HCT116 (cell line): ENCODE measurements around the gene P2RX6. TPM values are rescaled to one million over a fixed set of nuclear protein-coding genes. Genes with fewer than 3 reads are reported as not detected.

Source experiments
- ATAC-seq: fragments of 200-7000 bp; cut with Tn5 transposase; 2 replicates; pipeline ENCODE4 v1.9.1; 2020; ENCODE audit warnings: mild to moderate bottlenecking, moderate library complexity
- BruUV-seq: library from RNA; stranded (reverse); fragments of 400-500 nt; replicated peaks from 2 replicates; lab custom pipeline; 2021; lab: Mats Ljungman, UMichigan
- CTCF ChIA-PET: fragments of 300-600 bp; sonication (Branson Sonifier 250); formaldehyde crosslinking; loops from one replicate; lab custom pipeline; 2021; ENCODE audit warnings: antibody characterized with exemption; lab: Charles Lee
- POLR2A ChIA-PET: fragments of 300-600, 350-600 bp; sonication (Branson Sonifier 250); formaldehyde crosslinking; loops from one replicate; lab custom pipeline; 2021; ENCODE audit warnings: antibody characterized with exemption; lab: Charles Lee
- RAD21 ChIA-PET, 2 experiments: fragments of 300-600 bp; sonication (Branson Sonifier 250); formaldehyde crosslinking; loops; one replicate each; lab custom pipeline; 2023; ENCODE audit warnings: low total read pairs in 2 of 2; ENCODE audit not compliant: uncharacterized antibody in 2 of 2, unreplicated experiment in 2 of 2, low non-redundant PET in 1 of 2; lab: Charles Lee
- DNase-seq: peaks from one replicate; pipeline ENCODE4 v3.0.0-alpha.2; 2010; ENCODE audit warnings: low read depth, low spot score
- H2AFZ ChIP-seq: fragments of 200-600 bp; shearing (Covaris generic), sonication (generic); 2 replicates; pipeline ENCODE4 v1.6.1; 2017; ENCODE audit warnings: low read depth, mixed run types, mixed read lengths, antibody characterized with exemption, low read length; ENCODE audit not compliant: poor library complexity, severe bottlenecking
- H3K27ac ChIP-seq: 2 replicates; pipeline ENCODE4 v1.5.1; 2012; ENCODE audit warnings: low read depth, low read length
- H3K27me3 ChIP-seq: fragments of 200-600 bp; sonication (generic); 2 replicates; pipeline ENCODE4 v1.6.1; 2016; ENCODE audit warnings: mixed run types, low read length, mixed read lengths; ENCODE audit not compliant: insufficient read depth
- H3K36me3 ChIP-seq, 2 experiments: fragments of 200-500 bp in 1 of 2; fragments of 200-600 bp in 1 of 2; sonication (Bioruptor generic) in 1 of 2; sonication (generic) in 1 of 2; 2 replicates each; pipeline versions ENCODE4 v1.5.1 to v1.6.1; 2014 to 2016; ENCODE audit warnings: low read length in 2 of 2, inconsistent platforms in 1 of 2, mixed read lengths in 1 of 2, mixed run types in 1 of 2; ENCODE audit not compliant: insufficient read depth in 2 of 2, control insufficient read depth in 1 of 2
- H3K4me1 ChIP-seq, 2 experiments: fragments of 200-600 bp in 1 of 2; sonication (generic) in 1 of 2; 2 replicates each; pipeline versions ENCODE4 v1.5.1 to v1.6.1; 2012 to 2017; ENCODE audit warnings: low read length in 2 of 2, inconsistent platforms in 1 of 2, mild to moderate bottlenecking in 1 of 2, mixed read lengths in 1 of 2, mixed run types in 1 of 2, moderate library complexity in 1 of 2; ENCODE audit not compliant: insufficient read depth in 2 of 2, control insufficient read depth in 1 of 2
- H3K4me2 ChIP-seq: fragments of 200-600 bp; sonication (generic); 2 replicates; pipeline ENCODE4 v1.6.1; 2017; ENCODE audit warnings: mixed run types, low read length, mixed read lengths
- H3K4me3 ChIP-seq, 2 experiments: fragments of 200-600 bp in 1 of 2; sonication (generic) in 1 of 2; replicated peaks in 1 of 2; 2 replicates each; pipeline ENCODE4 v1.5.1; 2011 to 2016; ENCODE audit warnings: low read length in 2 of 2, control low read depth in 1 of 2, low read depth in 1 of 2, mild to moderate bottlenecking in 1 of 2, mixed read lengths in 1 of 2, mixed run types in 1 of 2
- H3K79me2 ChIP-seq: fragments of 200-600 bp; sonication (generic); 2 replicates; pipeline ENCODE4 v1.6.1; 2017; ENCODE audit warnings: mild to moderate bottlenecking, mixed run types, low read length, moderate library complexity, mixed read lengths; ENCODE audit not compliant: insufficient read depth
- H3K9ac ChIP-seq: fragments of 200-600 bp; sonication (generic); 2 replicates; pipeline ENCODE4 v1.6.1; 2016; ENCODE audit warnings: low read length, mixed read lengths
- H3K9me2 ChIP-seq: fragments of 200-600 bp; sonication (generic), shearing (Covaris generic); 2 replicates; pipeline ENCODE4 v1.6.1; 2017; ENCODE audit warnings: mixed run types, mild to moderate bottlenecking, moderate library complexity; ENCODE audit not compliant: insufficient read depth
- H3K9me3 ChIP-seq, 2 experiments: fragments of 200-500 bp in 1 of 2; fragments of 200-600 bp in 1 of 2; sonication (Bioruptor generic) in 1 of 2; sonication (generic) in 1 of 2; 2 replicates each; pipeline ENCODE4 v1.6.1; 2014 to 2017; ENCODE audit warnings: low read length in 2 of 2, mixed read lengths in 2 of 2, inconsistent platforms in 1 of 2, low read depth in 1 of 2, mild to moderate bottlenecking in 1 of 2, mixed run types in 1 of 2, moderate library complexity in 1 of 2; ENCODE audit not compliant: control insufficient read depth in 1 of 2, insufficient read depth in 1 of 2
- H4K20me1 ChIP-seq: fragments of 200-600 bp; sonication (generic), shearing (Covaris generic); 2 replicates; pipeline ENCODE4 v1.6.1; 2017; ENCODE audit warnings: mixed run types, mild to moderate bottlenecking, moderate library complexity; ENCODE audit not compliant: insufficient read depth
- CBX3 ChIP-seq: IDR thresholded peaks from 2 replicates; pipeline ENCODE4 v1.6.1; 2012; ENCODE audit warnings: low read depth
- ELF1 ChIP-seq: IDR thresholded peaks from 2 replicates; pipeline ENCODE4 v1.6.1; 2012; ENCODE audit warnings: low read depth, borderline replicate concordance
- EZH2 ChIP-seq: fragments of 200-600 bp; sonication (generic); IDR thresholded peaks from 2 replicates; pipeline ENCODE4 v1.6.1; 2017; ENCODE audit warnings: antibody characterized with exemption, mixed run types
- FOSL1 ChIP-seq: IDR thresholded peaks from 2 replicates; pipeline ENCODE4 v1.6.1; 2012; ENCODE audit warnings: low read depth
- JUND ChIP-seq: IDR thresholded peaks from 2 replicates; pipeline ENCODE4 v1.6.1; 2012
- POLR2A ChIP-seq: IDR thresholded peaks from 2 replicates; pipeline ENCODE4 v1.7.0; 2011; ENCODE audit warnings: borderline replicate concordance; ENCODE audit not compliant: insufficient read depth, insufficient read length; ENCODE audit errors: extremely low read depth
- POLR2AphosphoS5 ChIP-seq: IDR thresholded peaks from 2 replicates; pipeline ENCODE4 v1.6.1; 2011; ENCODE audit warnings: mild to moderate bottlenecking, low read depth, low read length, moderate library complexity
- RAD21 ChIP-seq: IDR thresholded peaks from 2 replicates; pipeline ENCODE4 v1.6.1; 2012; ENCODE audit warnings: low read depth, mild to moderate bottlenecking
- YY1 ChIP-seq: IDR thresholded peaks from 2 replicates; pipeline ENCODE4 v1.6.1; 2011; ENCODE audit warnings: low read length, low read depth, moderate library complexity, mild to moderate bottlenecking; ENCODE audit not compliant: insufficient replicate concordance; ENCODE audit errors: extremely low read depth
- ZNF274 ChIP-seq: fragments of 200-500 bp; sonication (Bioruptor generic); IDR thresholded peaks from 2 replicates; pipeline ENCODE4 v1.6.1; 2014; ENCODE audit warnings: mild to moderate bottlenecking, low read depth, low read length, inconsistent platforms
- intact Hi-C: fragments of 100-400 bp; cut with micrococcal nuclease; formaldehyde crosslinking; loops from 2 replicates; pipeline ENCODE4 v1.10.0; 2022
- total RNA-seq: library from RNA; stranded (reverse); gene quantifications from one replicate; pipeline ENCODE4 v1.2.1, GENCODE V29; 2021; ENCODE audit not compliant: unreplicated experiment
- TF ChIP-seq, protein P1 (sequence below): IDR thresholded peaks from 2 replicates; pipeline ENCODE4 v1.6.1; 2012; ENCODE audit warnings: low read depth
- TF ChIP-seq, protein P2 (sequence below): IDR thresholded peaks from 2 replicates; pipeline ENCODE4 v1.6.1; 2012

The P2RX6 gene
- total RNA-seq, 1 experiment from 2014 or later = 0.20 TPM

DNA sequence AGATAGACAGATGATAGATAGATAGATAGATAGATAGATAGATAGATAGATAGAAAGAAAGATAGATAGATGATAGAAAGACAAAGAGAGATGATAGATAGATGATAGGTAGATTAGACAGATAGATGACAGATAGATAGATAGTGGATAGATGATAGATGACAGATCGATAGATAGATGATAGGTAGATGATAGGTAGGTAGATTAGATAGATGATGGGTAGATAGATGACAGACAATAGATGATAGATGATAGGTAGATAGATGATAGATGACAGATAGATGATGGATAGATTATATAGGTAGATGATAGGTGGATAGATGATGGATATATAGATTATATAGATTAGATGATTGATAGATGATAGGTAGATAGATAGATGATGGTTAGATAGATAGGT, 28.6 kb upstream of the P2RX6 start:
- H3K27ac ChIP-seq = no peak overlapping the region
- no peaks in the 10 kb centered on the region for H3K9me3 ChIP-seq
- intact Hi-C loops = no loop called here
- no peak overlapping the region for H3K9ac ChIP-seq
- ATAC-seq = no peak
- no peak overlapping the region for H3K4me2 ChIP-seq
- TF ChIP-seq ZNF274 = no peak
- TF ChIP-seq, protein P1, sequence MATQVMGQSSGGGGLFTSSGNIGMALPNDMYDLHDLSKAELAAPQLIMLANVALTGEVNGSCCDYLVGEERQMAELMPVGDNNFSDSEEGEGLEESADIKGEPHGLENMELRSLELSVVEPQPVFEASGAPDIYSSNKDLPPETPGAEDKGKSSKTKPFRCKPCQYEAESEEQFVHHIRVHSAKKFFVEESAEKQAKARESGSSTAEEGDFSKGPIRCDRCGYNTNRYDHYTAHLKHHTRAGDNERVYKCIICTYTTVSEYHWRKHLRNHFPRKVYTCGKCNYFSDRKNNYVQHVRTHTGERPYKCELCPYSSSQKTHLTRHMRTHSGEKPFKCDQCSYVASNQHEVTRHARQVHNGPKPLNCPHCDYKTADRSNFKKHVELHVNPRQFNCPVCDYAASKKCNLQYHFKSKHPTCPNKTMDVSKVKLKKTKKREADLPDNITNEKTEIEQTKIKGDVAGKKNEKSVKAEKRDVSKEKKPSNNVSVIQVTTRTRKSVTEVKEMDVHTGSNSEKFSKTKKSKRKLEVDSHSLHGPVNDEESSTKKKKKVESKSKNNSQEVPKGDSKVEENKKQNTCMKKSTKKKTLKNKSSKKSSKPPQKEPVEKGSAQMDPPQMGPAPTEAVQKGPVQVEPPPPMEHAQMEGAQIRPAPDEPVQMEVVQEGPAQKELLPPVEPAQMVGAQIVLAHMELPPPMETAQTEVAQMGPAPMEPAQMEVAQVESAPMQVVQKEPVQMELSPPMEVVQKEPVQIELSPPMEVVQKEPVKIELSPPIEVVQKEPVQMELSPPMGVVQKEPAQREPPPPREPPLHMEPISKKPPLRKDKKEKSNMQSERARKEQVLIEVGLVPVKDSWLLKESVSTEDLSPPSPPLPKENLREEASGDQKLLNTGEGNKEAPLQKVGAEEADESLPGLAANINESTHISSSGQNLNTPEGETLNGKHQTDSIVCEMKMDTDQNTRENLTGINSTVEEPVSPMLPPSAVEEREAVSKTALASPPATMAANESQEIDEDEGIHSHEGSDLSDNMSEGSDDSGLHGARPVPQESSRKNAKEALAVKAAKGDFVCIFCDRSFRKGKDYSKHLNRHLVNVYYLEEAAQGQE = no peak
- no peak for TF ChIP-seq CBX3
- TF ChIP-seq JUND = no peak
- no peak for TF ChIP-seq POLR2A
- TF ChIP-seq ELF1 = no peak
- no peaks in the 10 kb centered on the region for H3K9me2 ChIP-seq
- ChIA-PET POLR2A (no interaction called here), CTCF (no interaction called here), RAD21 (no interaction called here)
- no peaks in the 10 kb centered on the region for H4K20me1 ChIP-seq
- H3K4me3 ChIP-seq = no peak overlapping the region
- no peak overlapping the region for H2AFZ ChIP-seq
- BruUV-seq = no TSS peak
- peaks cover 3 to 10% of the 10 kb centered on the region in 2 experiments; a peak in 2 of 4 replicates for H3K4me1 ChIP-seq
- no peaks in the 10 kb centered on the region for H3K27me3 ChIP-seq
- H3K79me2 ChIP-seq = peaks cover 24% of the 10 kb centered on the region
- H3K36me3 ChIP-seq = peaks cover 7 to 9% of the 10 kb centered on the region in 2 experiments; a peak in 1 of 4 replicates
- DNase-seq = no peak

GRCh38 chr22:20987375-20987774, 27.6 kb upstream of the P2RX6 start:
- RAD21 ChIA-PET = interaction anchor here in 1 of 2 experiments (0.7 kb wide), 1 partner anchor 13 kb away, joined by 3 read pairs; no protein-coding TSS in a partner anchor
- Histone ChIP-seq H3K9me2 (no peaks in the 10 kb centered on the region), H4K20me1 (no peaks in the 10 kb centered on the region), H3K27ac (no peak overlapping the region), H2AFZ (no peak overlapping the region), H3K4me2 (no peak overlapping the region), H3K9me3 (no peaks in the 10 kb centered on the region), H3K79me2 (peaks cover 19% of the 10 kb centered on the region), H3K4me3 (no peak overlapping the region), H3K9ac (no peak overlapping the region), H3K4me1 (peaks cover 3 to 8% of the 10 kb centered on the region in 2 experiments; a peak in 2 of 4 replicates)
- ATAC-seq (no peak), DNase-seq (no peak)
- BruUV-seq = no TSS peak
- POLR2A ChIA-PET = no interaction called here
- CTCF ChIA-PET = interaction anchor here (1.4 kb wide), 1 partner anchor 102 kb away, joined by 4 read pairs; no protein-coding TSS in a partner anchor
- intact Hi-C loops = no loop called here
- no peak for TF ChIP-seq ZNF274
- no peak for TF ChIP-seq POLR2A
- TF ChIP-seq CBX3 = no peak
- no peak for TF ChIP-seq YY1
- no peak for TF ChIP-seq EZH2
- TF ChIP-seq RAD21 = no peak
- no peak for TF ChIP-seq ELF1
- TF ChIP-seq POLR2AphosphoS5 = no peak
- TF ChIP-seq FOSL1 = no peak
- TF ChIP-seq, protein P2, sequence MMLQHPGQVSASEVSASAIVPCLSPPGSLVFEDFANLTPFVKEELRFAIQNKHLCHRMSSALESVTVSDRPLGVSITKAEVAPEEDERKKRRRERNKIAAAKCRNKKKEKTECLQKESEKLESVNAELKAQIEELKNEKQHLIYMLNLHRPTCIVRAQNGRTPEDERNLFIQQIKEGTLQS = no peak
- TF ChIP-seq, all 23 proteins: peak for 0
- Histone ChIP-seq H3K27me3 (no peaks in the 10 kb centered on the region), H3K36me3 (peaks cover 7 to 12% of the 10 kb centered on the region in 2 experiments; a peak in 2 of 4 replicates)
